HG03521 (cell line): Measurements from ENCODE around the gene ECHS1.
A peak's percentile ranks its signal among the peaks of the same experiment; 100 is the strongest.

Source experiments
- ATAC-seq: cut with Tn5 transposase; IDR thresholded peaks from one replicate; pipeline ENCODE4 v1.9.1; 2021; ENCODE audit warnings: mild to moderate bottlenecking, moderate library complexity; ENCODE audit not compliant: unreplicated experiment

The ECHS1 gene

GRCh38 chr10:133343558-133343957 is 29.6 kb downstream of the ECHS1 start:
- no peak for ATAC-seq

- no peak for ATAC-seq
Observed at GRCh38 chr10:133342942-133343341, 30.2 kb downstream of the ECHS1 start.

- ATAC-seq: no peak
Observed at GRCh38 chr10:133341983-133342382, 31.2 kb downstream of the ECHS1 start.

- no peak for ATAC-seq
Observed at GRCh38 chr10:133339708-133340380, 33.3 kb downstream of the ECHS1 start.

- no peak for ATAC-seq
Observed at GRCh38 chr10:133338080-133339071, 34.8 kb downstream of the ECHS1 start.

- ATAC-seq: no peak
Observed at GRCh38 chr10:133337370-133337725, 35.8 kb downstream of the ECHS1 start.

GRCh38 chr10:133336577-133337369 is 36.4 kb downstream of the ECHS1 start, which contains the start of gene CALY:
TSS of gene CALY (minus strand) at chr10:133336896. CDS start at chr10:133328989, 7,907 bp downstream.
- ATAC-seq: no peak

- ATAC-seq: no peak
Observed at GRCh38 chr10:133336118-133336576, 37.0 kb downstream of the ECHS1 start.

- ATAC-seq: no peak
Observed at GRCh38 chr10:133335246-133336117, 37.7 kb downstream of the ECHS1 start.

- ATAC-seq: no peak
Observed at GRCh38 chr10:133334503-133335245, 38.5 kb downstream of the ECHS1 start.

- ATAC-seq: no peak
Observed at GRCh38 chr10:133332936-133333699, 40.0 kb downstream of the ECHS1 start.

- ATAC-seq: peak; percentile 71
Observed at GRCh38 chr10:133329491-133330202, 43.5 kb downstream of the ECHS1 start.

- no peak for ATAC-seq
Observed at GRCh38 chr10:133328358-133329343, 44.5 kb downstream of the ECHS1 start.

- no peak for ATAC-seq
Observed at GRCh38 chr10:133327651-133328357, 45.4 kb downstream of the ECHS1 start.

GRCh38 chr10:133326745-133327650 is 46.2 kb downstream of the ECHS1 start:
- ATAC-seq: no peak
